Activated naive CD4-positive, alpha-beta T cell treated with anti-CD3 and anti-CD28 coated beads for 36 hours (primary cell): Measurements from ENCODE around the gene CTTN. TPM values are rescaled to one million over a fixed set of nuclear protein-coding genes. Genes with fewer than 3 reads are reported as not detected.
A peak's percentile ranks its signal among the peaks of the same experiment; 100 is the strongest.
"Not testable (repeated sequence)": the region's sequence is repeated elsewhere in the genome, so short reads cannot be mapped to it uniquely, and the experiment has no call there.

Experiments used
- CTCF ChIA-PET: fragments of 350-600 bp; sonication (Branson Sonifier 250); formaldehyde crosslinking; loops from one replicate; lab custom pipeline; 2021; ENCODE audit warnings: antibody characterized with exemption; lab: Charles Lee
- DNase-seq: peaks from one replicate; pipeline ENCODE4 v3.0.0-alpha.2; 2020
- H3K27ac Mint-ChIP-seq: one replicate; pipeline ENCODE4 v1.8.0; 2021; ENCODE audit warnings: mild to moderate bottlenecking, mixed read lengths
- H3K27me3 Mint-ChIP-seq: one replicate; pipeline ENCODE4 v1.8.0; 2021; ENCODE audit warnings: low read depth, mixed read lengths
- H3K36me3 Mint-ChIP-seq: one replicate; pipeline ENCODE4 v1.8.0; 2021; ENCODE audit warnings: low read depth, mixed read lengths
- H3K4me1 Mint-ChIP-seq: one replicate; pipeline ENCODE4 v1.8.0; 2021; ENCODE audit warnings: low read depth, mixed read lengths
- H3K4me3 Mint-ChIP-seq: one replicate; pipeline ENCODE4 v1.8.0; 2021; ENCODE audit warnings: mild to moderate bottlenecking, moderate library complexity, mixed read lengths
- H3K9me3 Mint-ChIP-seq: one replicate; pipeline ENCODE4 v1.8.0; 2021; ENCODE audit warnings: mixed read lengths
- intact Hi-C: fragments of 100-400 bp; cut with micrococcal nuclease; formaldehyde crosslinking; loops from one replicate; pipeline ENCODE4 v1.15.1; 2023
- total RNA-seq, 2 experiments: library from RNA; stranded (reverse); gene quantifications; one replicate each; pipeline ENCODE4 v1.2.3, GENCODE V29; 2021

The CTTN gene
- total RNA-seq, 2 experiments from 2014 or later: 44.8 to 52.7 TPM

- Mint-ChIP-seq H3K36me3 (peaks cover 29% of the 10 kb centered on the region), H3K4me3 (no peak overlapping the region), H3K27me3 (no peaks in the 10 kb centered on the region), H3K27ac (no peak overlapping the region), H3K9me3 (peaks cover 2% of the 10 kb centered on the region), H3K4me1 (no peaks in the 10 kb centered on the region)
- intact Hi-C loops: no loop called here
- no peak for DNase-seq
- CTCF ChIA-PET: no interaction called here
Observed at GRCh38 chr11:70383664-70384565, 14.4 kb upstream of the CTTN start.

DNA sequence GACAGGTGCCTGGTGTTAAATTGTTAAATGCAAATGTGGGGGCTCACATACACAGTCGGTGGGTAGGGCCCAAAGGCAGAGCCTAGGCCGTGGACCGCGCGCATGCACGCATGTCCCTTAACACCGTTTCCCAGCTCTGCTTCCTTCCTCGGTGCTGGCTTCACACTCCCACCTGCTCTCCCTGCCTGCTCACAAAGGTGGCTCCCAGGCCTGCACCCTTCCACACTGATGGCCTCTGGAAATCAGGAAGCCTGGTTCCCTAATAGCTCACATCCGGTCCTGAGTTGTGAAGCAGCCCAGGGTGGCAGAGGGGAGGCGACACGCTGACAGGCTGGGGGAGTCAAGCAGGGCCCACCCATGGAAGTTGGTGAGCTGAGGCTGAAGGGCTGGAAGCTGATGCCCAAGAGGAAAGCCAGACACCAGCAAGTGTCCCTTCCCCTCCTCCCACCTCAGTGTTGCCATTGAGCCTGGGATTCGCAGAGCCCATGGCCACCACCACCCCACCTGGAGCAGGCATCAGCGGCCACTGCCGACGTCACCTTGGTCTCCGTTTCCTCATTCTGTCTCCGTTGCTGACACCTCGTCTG, 13.7 kb upstream of the CTTN start:
- no peak for DNase-seq
- CTCF ChIA-PET: no interaction called here
- H3K36me3 Mint-ChIP-seq: peaks cover 29% of the 10 kb centered on the region
- intact Hi-C loops: no loop called here
- no peaks in the 10 kb centered on the region for H3K27me3 Mint-ChIP-seq
- no peaks in the 10 kb centered on the region for H3K4me1 Mint-ChIP-seq
- H3K9me3 Mint-ChIP-seq: peaks cover 2% of the 10 kb centered on the region
- H3K4me3 Mint-ChIP-seq: no peak overlapping the region
- H3K27ac Mint-ChIP-seq: no peak overlapping the region

DNA sequence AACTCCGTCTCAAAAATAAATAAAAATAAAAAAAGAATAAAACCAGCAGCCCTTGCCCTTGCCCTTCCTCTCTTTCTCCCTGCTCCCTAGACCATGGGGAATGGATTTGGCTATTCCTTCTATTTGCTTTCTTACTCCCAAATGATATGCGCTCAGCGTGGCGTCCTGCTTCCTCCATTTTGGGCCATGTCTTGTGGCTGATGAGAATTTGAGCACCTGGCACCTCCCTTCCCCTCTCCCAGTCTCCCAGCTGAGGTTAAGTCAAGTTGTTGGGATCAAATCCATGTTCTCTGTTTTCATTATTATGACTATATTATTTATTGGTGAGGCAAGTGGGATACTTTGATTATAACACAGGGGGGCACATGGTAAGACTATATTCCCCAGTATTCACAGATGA, 10.8 kb upstream of the CTTN start:
- no peak for DNase-seq
- peaks cover 24% of the 10 kb centered on the region for H3K36me3 Mint-ChIP-seq
- no peak overlapping the region for H3K4me3 Mint-ChIP-seq
- no peaks in the 10 kb centered on the region for H3K27me3 Mint-ChIP-seq
- peaks cover 2% of the 10 kb centered on the region for H3K9me3 Mint-ChIP-seq
- CTCF ChIA-PET: no interaction called here
- H3K27ac Mint-ChIP-seq: no peak overlapping the region
- intact Hi-C loops: no loop called here
- H3K4me1 Mint-ChIP-seq: no peaks in the 10 kb centered on the region

- Mint-ChIP-seq H3K27ac (no peak overlapping the region), H3K9me3 (peaks cover 2% of the 10 kb centered on the region), H3K4me1 (no peaks in the 10 kb centered on the region), H3K27me3 (no peaks in the 10 kb centered on the region), H3K36me3 (peaks cover 30% of the 10 kb centered on the region), H3K4me3 (no peak overlapping the region)
- intact Hi-C loops: no loop called here
- no peak for DNase-seq
- CTCF ChIA-PET: no interaction called here
Observed at GRCh38 chr11:70389201-70389600, 9.1 kb upstream of the CTTN start.

DNA sequence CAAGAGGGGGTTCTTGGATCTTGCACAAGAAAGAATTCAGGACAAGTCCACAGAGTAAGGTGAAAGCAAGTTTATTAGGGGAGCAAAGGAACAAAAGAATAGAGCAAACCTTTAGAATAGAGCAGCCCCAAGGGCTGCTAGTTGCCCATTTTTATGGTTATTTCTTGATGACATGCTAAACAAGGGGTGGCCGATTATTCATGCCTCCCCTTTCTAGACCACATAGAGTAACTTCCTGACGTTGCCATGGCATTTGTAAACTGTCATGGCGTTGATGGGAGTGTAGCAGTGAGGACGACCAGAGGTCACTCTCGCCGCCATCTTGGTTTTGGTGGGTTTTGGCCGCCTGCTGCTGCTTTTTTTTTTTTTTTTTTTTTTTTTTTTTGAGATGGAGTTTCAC, 7.4 kb upstream of the CTTN start:
- H3K9me3 Mint-ChIP-seq, intact Hi-C loops, H3K27me3 Mint-ChIP-seq, DNase-seq, H3K4me3 Mint-ChIP-seq, H3K27ac Mint-ChIP-seq, CTCF ChIA-PET, H3K4me1 Mint-ChIP-seq: not testable (repeated sequence)
- H3K36me3 Mint-ChIP-seq: peaks cover 28% of the 10 kb centered on the region

DNA sequence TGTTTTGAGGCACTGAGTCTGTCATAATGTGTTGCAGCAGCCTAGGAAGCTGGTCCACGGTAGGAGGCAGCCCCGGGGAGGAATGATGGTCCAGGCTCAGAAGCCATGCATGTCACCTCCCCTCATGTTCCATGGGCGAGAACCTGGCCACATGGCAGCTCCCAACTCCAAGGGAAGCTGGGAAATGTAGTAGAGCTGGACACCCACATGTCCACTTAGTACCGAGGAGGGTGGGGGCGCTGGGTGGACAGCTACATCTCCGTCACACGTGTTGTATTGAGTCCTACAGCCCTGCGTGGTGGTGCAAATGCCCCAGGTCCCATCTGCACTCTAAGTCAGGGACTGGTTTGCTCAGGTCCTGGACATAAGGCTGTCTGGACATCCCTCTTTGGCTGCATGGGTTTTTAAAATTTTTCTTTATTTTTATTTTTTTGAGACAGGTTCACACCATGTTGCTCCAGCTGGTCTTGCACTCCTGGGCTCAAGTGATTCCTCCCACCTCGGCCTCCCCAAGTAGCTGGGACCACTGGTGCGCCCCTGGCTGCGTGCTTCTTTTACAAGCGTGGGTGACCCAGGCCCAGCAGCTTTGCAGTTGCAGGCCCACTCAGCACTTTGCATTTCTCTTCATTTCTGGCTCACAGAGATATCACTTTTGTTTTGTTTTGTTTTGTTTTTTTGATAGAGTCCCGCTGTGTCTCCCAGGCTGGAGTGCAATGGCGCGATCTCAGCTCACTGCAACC, 3.9 kb upstream of the CTTN start:
- CTCF ChIA-PET: no interaction called here
- peaks cover 12% of the 10 kb centered on the region for H3K4me1 Mint-ChIP-seq
- no peak overlapping the region for H3K4me3 Mint-ChIP-seq
- peaks cover 3% of the 10 kb centered on the region for H3K27me3 Mint-ChIP-seq
- no peak for DNase-seq
- no peaks in the 10 kb centered on the region for H3K9me3 Mint-ChIP-seq
- H3K36me3 Mint-ChIP-seq: peaks cover 29% of the 10 kb centered on the region
- intact Hi-C loops: no loop called here
- no peak overlapping the region for H3K27ac Mint-ChIP-seq

DNA sequence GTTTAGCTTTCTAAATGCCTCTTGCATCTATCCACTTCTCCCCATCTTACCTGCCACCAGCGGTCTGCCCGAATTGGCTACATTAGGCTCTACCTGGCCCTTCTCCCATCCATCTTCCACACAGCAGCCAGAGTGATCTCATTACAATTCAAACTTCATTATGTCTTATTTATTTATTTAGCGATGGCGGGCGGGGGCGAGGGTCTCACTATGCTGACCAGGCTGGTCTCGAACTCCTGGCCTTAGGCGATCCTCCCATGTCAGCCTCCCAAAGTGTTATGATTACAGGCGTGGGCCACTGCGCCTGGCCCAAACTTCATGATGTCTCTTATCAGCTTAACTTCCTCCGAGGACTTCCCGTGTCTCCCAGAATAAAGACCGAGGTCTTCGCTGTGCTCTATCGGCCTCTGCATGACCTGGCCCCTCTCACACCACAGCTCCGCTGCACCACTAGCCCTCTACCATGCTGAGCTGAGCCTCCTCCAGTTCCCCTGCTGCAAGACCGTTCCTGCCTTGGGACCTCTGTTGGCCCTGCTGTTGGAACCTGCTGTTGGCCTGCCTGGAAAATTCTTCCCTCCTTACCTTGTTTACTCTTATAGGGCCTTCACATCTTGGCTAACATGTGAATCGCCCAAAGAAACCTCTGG, 870 bp upstream of the CTTN start:
- Mint-ChIP-seq H3K27me3 (peaks cover 7% of the 10 kb centered on the region), H3K9me3 (no peaks in the 10 kb centered on the region), H3K4me1 (peaks cover 32% of the 10 kb centered on the region), H3K27ac (peak overlapping the region; percentile 77), H3K4me3 (peak overlapping the region; percentile 80), H3K36me3 (peaks cover 24% of the 10 kb centered on the region)
- DNase-seq: peak; percentile 18
- CTCF ChIA-PET: no interaction called here
- intact Hi-C loops: no loop called here

- DNase-seq: peak; percentile 33
- intact Hi-C loops: loop anchor here (1.0 to 2.0 kb wide), 3 partner anchors 34 to 196 kb away; partner anchors contain the start of genes FADD and PPFIA1
- peaks cover 37% of the 10 kb centered on the region for H3K4me1 Mint-ChIP-seq
- H3K36me3 Mint-ChIP-seq: peaks cover 17% of the 10 kb centered on the region
- peak overlapping the region; percentile 73 for H3K4me3 Mint-ChIP-seq
- no peak overlapping the region for H3K27ac Mint-ChIP-seq
- H3K27me3 Mint-ChIP-seq: peaks cover 7% of the 10 kb centered on the region
- CTCF ChIA-PET: interaction anchor here (0.8 kb wide), 1 partner anchor 32 kb away, joined by 3 read pairs; no protein-coding TSS in a partner anchor
- H3K9me3 Mint-ChIP-seq: no peaks in the 10 kb centered on the region
Observed at GRCh38 chr11:70398834-70399680, 728 bp downstream of the CTTN start.

DNA sequence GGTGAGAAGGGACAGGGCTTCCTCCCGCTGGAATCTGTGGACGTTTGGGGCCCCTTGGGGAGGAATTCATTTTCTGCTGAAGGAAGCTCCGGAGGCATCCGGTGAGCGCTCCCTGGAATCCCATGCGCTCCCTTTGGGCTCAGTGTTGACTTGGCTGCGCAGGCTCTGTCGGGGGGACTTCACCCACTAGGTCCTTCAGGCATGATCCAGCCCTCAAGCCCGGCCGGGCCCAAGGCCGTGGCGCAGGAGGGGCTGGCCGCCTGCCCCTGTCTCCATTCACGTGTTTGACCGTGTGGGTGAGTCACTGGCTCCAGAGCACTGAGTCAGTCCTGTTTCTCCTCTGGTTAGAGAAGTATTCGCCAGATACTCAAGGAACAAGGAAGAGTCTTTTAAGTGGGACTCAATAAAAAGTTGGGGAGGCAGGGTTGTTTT, 1.4 kb downstream of the CTTN start:
- H3K4me1 Mint-ChIP-seq: peaks cover 37% of the 10 kb centered on the region
- peaks cover 7% of the 10 kb centered on the region for H3K27me3 Mint-ChIP-seq
- H3K36me3 Mint-ChIP-seq: peaks cover 15% of the 10 kb centered on the region
- H3K4me3 Mint-ChIP-seq: peak overlapping the region; percentile 73
- H3K27ac Mint-ChIP-seq: no peak overlapping the region
- no peaks in the 10 kb centered on the region for H3K9me3 Mint-ChIP-seq
- no peak for DNase-seq
- CTCF ChIA-PET: interaction anchor here (0.8 kb wide), 1 partner anchor 33 kb away, joined by 3 read pairs; no protein-coding TSS in a partner anchor
- intact Hi-C loops: loop anchor here (2.0 kb wide), 1 partner anchor 129 kb away; the partner anchor contains the start of gene PPFIA1

DNA sequence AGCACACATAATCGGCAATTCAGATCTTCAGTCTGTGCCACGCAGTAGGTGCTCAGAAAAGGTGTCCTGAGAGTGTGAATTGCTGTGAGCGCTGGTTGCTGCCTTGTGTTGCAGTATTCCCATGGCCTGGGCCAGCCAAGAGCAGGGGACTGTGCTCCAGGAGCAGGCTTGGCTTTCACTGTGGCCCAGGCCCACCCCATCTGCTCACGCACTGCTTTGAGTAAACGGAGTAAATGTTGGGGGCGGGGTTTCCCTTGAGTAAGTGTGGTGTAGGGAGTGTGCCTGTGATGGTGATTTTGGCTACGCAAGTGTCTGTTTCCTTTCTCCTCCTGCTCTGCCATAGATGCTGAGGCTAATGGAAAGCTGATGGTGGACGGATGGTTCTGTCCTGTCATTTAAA, 2.3 kb downstream of the CTTN start:
- Mint-ChIP-seq H3K9me3 (no peaks in the 10 kb centered on the region), H3K27ac (no peak overlapping the region), H3K36me3 (peaks cover 11% of the 10 kb centered on the region), H3K27me3 (peaks cover 7% of the 10 kb centered on the region), H3K4me1 (peaks cover 37% of the 10 kb centered on the region), H3K4me3 (no peak overlapping the region)
- peak; percentile 20 for DNase-seq
- CTCF ChIA-PET: no interaction called here
- intact Hi-C loops: no loop called here

DNA sequence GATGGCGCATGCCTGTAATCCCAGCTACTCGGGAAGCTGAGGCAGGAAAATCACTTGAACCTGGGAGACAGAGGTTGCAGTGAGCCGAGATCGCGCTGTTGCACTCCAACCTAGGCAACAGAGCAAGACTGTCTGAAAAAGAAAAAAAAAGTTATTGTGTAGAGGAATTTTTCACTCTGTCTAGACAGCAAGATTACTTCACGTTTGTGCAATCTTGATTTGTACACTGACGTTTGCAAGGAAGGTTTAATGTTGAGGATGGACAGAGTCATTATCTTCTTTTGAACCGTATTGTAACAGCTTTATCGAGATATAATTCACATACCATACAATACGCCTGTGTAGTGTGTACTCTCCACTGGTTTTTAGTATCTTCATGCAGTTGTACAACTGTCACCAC, 3.7 kb downstream of the CTTN start:
- Mint-ChIP-seq H3K4me3 (no peak overlapping the region), H3K27ac (no peak overlapping the region), H3K36me3 (peaks cover 11% of the 10 kb centered on the region), H3K4me1 (peaks cover 36% of the 10 kb centered on the region), H3K27me3 (peaks cover 6% of the 10 kb centered on the region), H3K9me3 (no peaks in the 10 kb centered on the region)
- CTCF ChIA-PET: no interaction called here
- intact Hi-C loops: no loop called here
- no peak for DNase-seq
